ENCODE data around the gene TYRO3.

Gene TYRO3

DNA sequence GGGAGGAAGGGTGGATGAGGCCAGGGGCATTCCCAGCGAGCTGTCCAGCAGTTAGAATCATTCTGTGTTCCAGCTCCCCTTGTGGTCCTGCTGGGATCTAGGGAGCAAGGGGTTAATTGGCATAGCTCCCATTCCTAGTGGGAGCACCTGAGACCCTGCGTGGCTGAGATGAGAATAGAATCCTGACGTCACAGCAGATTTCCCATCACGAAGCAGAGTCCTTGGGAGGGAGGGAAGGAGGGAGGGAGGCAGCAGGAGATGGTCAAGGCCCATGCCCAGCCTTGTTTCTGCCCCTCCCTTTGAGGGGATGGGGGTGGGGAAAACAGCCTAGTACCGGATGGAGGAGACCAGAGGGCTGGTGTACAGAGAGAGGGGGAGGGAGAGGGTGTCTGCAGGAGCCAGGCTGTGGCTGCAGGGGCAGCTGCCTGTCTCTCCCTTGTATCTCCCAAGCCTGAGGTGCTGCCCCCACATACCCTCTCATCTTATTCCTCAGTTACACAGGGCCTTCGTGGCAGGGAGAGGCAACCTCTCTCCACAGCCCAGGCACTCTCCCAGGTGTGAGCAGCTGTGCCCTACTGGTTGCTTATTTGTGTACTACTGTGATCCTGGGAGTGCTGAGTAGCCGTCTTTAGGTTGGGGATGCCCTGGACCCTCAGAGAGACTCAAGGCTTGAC is 5.4 kb downstream of the TYRO3 start:
- H3K4me3 ChIP-seq (ENCODE audit: low read depth, low read length): no peak overlapping the region
- TF ChIP-seq, protein P1, sequence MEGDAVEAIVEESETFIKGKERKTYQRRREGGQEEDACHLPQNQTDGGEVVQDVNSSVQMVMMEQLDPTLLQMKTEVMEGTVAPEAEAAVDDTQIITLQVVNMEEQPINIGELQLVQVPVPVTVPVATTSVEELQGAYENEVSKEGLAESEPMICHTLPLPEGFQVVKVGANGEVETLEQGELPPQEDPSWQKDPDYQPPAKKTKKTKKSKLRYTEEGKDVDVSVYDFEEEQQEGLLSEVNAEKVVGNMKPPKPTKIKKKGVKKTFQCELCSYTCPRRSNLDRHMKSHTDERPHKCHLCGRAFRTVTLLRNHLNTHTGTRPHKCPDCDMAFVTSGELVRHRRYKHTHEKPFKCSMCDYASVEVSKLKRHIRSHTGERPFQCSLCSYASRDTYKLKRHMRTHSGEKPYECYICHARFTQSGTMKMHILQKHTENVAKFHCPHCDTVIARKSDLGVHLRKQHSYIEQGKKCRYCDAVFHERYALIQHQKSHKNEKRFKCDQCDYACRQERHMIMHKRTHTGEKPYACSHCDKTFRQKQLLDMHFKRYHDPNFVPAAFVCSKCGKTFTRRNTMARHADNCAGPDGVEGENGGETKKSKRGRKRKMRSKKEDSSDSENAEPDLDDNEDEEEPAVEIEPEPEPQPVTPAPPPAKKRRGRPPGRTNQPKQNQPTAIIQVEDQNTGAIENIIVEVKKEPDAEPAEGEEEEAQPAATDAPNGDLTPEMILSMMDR (IDR thresholded peaks at IDR 0.05; ENCODE audit: control insufficient read depth, extremely low read depth, insufficient read depth): no peak
- DNase-seq (ENCODE audit: low read depth): no peak

DNA sequence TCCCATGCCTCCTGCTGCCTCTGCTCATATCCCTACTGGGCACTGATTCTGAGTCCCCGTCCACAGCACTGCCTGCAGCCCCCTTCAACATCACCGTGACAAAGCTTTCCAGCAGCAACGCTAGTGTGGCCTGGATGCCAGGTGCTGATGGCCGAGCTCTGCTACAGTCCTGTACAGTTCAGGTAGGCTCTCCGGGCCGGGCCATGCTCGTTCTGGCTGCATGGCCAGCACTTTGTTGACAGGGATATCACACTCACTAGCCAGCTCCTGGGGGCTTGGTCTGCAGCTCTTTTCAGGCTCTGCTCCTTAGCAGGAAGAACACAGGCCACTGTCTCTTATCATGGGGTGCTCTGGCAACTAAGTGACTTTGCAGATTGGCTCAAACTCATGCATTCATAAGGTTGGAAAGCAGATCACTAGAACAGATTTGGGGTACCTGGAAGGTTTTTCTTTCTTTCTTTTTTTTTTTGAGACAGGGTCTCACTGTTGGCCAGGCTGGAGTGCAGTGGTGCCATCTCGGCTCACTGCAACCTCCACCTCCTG is 6.0 kb downstream of the TYRO3 start:
- H3K4me3 ChIP-seq (ENCODE audit: low read depth, low read length): no peak overlapping the region
- TF ChIP-seq, protein P1 (IDR thresholded peaks at IDR 0.05; ENCODE audit: control insufficient read depth, extremely low read depth, insufficient read depth): no peak
- DNase-seq (ENCODE audit: low read depth): no peak

DNA sequence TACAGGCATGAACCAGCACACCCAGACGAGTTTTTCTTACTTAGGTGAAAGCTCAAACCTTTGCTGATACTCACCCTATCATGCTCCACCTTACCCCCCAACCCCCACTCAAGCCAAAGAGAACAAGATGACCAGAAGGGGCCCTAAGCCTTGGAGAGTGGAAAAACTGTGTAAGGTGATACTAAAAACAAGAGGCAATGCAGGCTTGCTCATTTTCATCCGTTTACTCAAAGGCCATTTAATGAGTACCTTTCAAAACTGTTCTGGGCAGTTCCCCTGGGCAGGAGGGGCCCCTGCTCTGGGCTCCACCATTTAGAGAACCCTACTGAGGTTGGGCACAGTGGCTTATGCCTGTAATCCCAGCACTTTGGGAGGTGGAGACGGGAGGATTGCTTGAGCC is 6.7 kb downstream of the TYRO3 start:
- TF ChIP-seq, protein P1 (IDR thresholded peaks at IDR 0.05; ENCODE audit: control insufficient read depth, extremely low read depth, insufficient read depth): no peak
- no peak for DNase-seq (ENCODE audit: low read depth)
- H3K4me3 ChIP-seq (ENCODE audit: low read depth, low read length): no peak overlapping the region

DNA sequence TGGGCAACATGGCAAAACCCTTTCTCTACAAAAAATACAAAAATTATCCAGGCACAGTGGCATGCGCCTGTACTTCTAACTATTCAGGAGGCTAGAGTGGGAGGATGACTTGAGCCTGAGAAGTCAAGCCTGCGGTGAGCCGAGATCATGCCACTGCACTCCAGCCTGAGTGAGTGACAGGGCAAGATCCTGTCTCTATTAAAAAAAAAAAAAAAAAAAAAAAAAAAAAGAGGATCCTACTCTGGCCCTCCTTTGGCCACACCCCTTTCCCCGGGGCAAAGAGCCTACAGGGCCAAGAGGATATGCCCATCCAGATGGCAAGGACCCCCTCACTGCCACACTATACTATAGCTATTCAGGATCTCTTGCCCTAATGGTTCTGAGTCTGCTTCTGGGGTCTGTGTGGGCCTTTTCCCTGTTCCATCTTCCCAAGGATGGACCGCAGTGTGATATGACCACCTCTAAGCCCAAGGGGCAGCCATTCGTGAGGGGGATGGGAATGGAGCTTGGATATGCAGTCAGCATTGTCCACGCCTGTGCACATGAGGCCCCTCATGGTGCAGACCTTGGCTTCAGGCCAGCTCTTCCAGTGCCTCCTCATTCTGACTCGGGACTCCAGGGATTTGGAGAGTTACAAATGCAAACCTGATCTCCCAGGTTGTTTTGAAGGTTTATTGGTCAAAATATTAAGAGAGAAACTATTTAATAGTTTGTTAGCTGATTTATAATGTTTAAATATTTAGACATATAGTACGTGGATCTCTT is 7.3 kb downstream of the TYRO3 start:
- no peak for DNase-seq (ENCODE audit: low read depth)
- TF ChIP-seq, protein P1 (IDR thresholded peaks at IDR 0.05; ENCODE audit: control insufficient read depth, extremely low read depth, insufficient read depth): no peak
- no peak overlapping the region for H3K4me3 ChIP-seq (ENCODE audit: low read depth, low read length)

DNA sequence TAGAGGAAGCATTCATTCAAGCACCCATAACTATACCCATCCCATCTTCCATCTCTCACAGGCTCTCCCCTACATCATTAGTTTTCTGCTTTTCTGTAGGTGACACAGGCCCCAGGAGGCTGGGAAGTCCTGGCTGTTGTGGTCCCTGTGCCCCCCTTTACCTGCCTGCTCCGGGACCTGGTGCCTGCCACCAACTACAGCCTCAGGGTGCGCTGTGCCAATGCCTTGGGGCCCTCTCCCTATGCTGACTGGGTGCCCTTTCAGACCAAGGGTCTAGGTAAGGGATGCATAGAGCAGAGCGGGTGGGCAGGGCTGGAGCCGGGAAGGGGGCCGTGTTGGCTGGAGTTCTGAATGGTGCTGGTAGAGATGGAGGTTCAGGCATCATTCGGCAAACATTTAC is 8.2 kb downstream of the TYRO3 start:
- no peak overlapping the region for H3K4me3 ChIP-seq (ENCODE audit: low read depth, low read length)
- TF ChIP-seq, protein P1 (IDR thresholded peaks at IDR 0.05; ENCODE audit: control insufficient read depth, extremely low read depth, insufficient read depth): no peak
- no peak for DNase-seq (ENCODE audit: low read depth)

DNA sequence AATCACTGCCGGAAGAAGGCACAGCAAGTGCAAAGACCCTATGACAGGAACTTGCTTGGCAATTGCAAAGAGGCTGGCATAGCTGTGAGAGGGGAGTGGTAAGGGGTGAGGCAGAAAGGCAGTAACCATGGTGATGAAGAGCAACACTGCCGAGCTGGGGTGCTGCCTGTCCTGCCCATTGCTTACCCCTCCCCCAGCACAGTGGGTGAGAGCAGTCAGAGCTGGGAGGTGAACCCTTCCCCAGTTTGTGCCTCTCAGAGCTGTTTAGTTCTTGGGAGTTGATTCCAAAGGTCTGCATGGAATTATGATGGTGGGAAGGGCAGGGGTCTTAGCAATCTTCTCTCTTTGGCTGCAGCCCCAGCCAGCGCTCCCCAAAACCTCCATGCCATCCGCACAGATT is 8.8 kb downstream of the TYRO3 start:
- DNase-seq (ENCODE audit: low read depth): no peak
- TF ChIP-seq, protein P1 (IDR thresholded peaks at IDR 0.05; ENCODE audit: control insufficient read depth, extremely low read depth, insufficient read depth): no peak
- H3K4me3 ChIP-seq (ENCODE audit: low read depth, low read length): no peak overlapping the region

All from LNCaP clone FGC (cell line).